ENCODE results near the gene APCDD1L. TPM values are rescaled to one million over a fixed set of nuclear protein-coding genes. Genes with fewer than 3 reads are reported as not detected.
A peak's percentile ranks its signal among the peaks of the same experiment; 100 is the strongest.

APCDD1L gene
- polyA plus RNA-seq, 1 of the 3 experiments (the other 2 are of a cell fraction), result 0.99 TPM

- CTCF ChIA-PET, result interaction anchor here (1.3 kb wide), 1 partner anchor 98 kb away, joined by 4 read pairs; the partner anchor contains the start of gene STX16
- no peak overlapping the region for H3K9ac ChIP-seq
- TF ChIP-seq NFIC (IDR thresholded peaks at IDR 0.05; ENCODE audit: borderline replicate concordance), result no peak
- no peak for TF ChIP-seq REST (IDR thresholded peaks at IDR 0.05; ENCODE audit: low read depth, low read length)
- no peak for TF ChIP-seq FOXM1 (IDR thresholded peaks at IDR 0.05; ENCODE audit: low read depth)
- TF ChIP-seq MEF2A (IDR thresholded peaks at IDR 0.05; ENCODE audit: borderline replicate concordance, low read depth), result no peak
- TF ChIP-seq JUND (IDR thresholded peaks at IDR 0.05), result no peak
- no peak for TF ChIP-seq ZBTB33 (IDR thresholded peaks at IDR 0.05; ENCODE audit: borderline replicate concordance, low read depth)
- TF ChIP-seq FOSL2 (IDR thresholded peaks at IDR 0.05; ENCODE audit: borderline replicate concordance, low read depth), result no peak
- no peak for TF ChIP-seq SIN3A (IDR thresholded peaks at IDR 0.05; ENCODE audit: borderline replicate concordance, low read depth, low read length)
- no peak for TF ChIP-seq POLR2AphosphoS5 (IDR thresholded peaks at IDR 0.05; ENCODE audit: low read depth, low read length)
- TF ChIP-seq CTCF (IDR thresholded peaks at IDR 0.05), result no peak
- TF ChIP-seq FOXJ3 (CRISPR knock-in tag; IDR thresholded peaks at IDR 0.05), result no peak
- no peak for TF ChIP-seq RFX5 (IDR thresholded peaks at IDR 0.05; ENCODE audit: low read length)
- TF ChIP-seq TCF12 (IDR thresholded peaks at IDR 0.05), result no peak
- peaks cover 37% of the 10 kb centered on the region for H3F3A ChIP-seq (replicated peaks; ENCODE audit: insufficient read depth)
- H3K27me3 ChIP-seq (ENCODE audit: insufficient read depth), result no peaks in the 10 kb centered on the region
- peak overlapping the region in 1 of 2 experiments; percentile 88; a peak in 1 of 4 replicates for H3K27ac ChIP-seq (ENCODE audit: low read depth in 2 of 2, low read length in 1 of 2)
- POLR2A ChIA-PET, result no interaction called here
- no peaks in the 10 kb centered on the region for H3K9me3 ChIP-seq
- no peak for DNase-seq
- H2AFZ ChIP-seq (ENCODE audit: low read depth), result no peak overlapping the region
- no peaks in the 10 kb centered on the region for H3K79me2 ChIP-seq (ENCODE audit: insufficient read depth)
- no peak overlapping the region for H3K4me2 ChIP-seq
- no peak overlapping the region for H3K4me3 ChIP-seq (ENCODE audit: low read depth in 2 of 2, low read length in 1 of 2)
- no peaks in the 10 kb centered on the region for H4K20me1 ChIP-seq (ENCODE audit: insufficient read depth)
- WGBS (ENCODE audit: low lambda C conversion rate), result 100% methylated on average over 2 of the region's 2 CpGs
- no peaks in the 10 kb centered on the region for H3K9me2 ChIP-seq
- no peaks in the 10 kb centered on the region for H3K36me3 ChIP-seq (replicated peaks in 1 of 2; ENCODE audit: control insufficient read depth in 1 of 2, insufficient read depth in 2 of 2, low read length in 1 of 2)
- peaks cover 7 to 45% of the 10 kb centered on the region in 2 experiments for H3K4me1 ChIP-seq (ENCODE audit: control insufficient read depth in 1 of 2, insufficient read depth in 2 of 2, low read depth in 1 of 2, low read length in 1 of 2)
These were observed 38.0 kb upstream of the APCDD1L start for GRCh38 chr20:58553166-58553696.
